Lower leg skin (tissue), 4 donors: ENCODE data around the gene KCNC1. TPM values are rescaled to one million over a fixed set of nuclear protein-coding genes. Genes with fewer than 3 reads are reported as not detected.

Experiments used
- DNase-seq, 2 donors: peaks; one replicate each; pipeline ENCODE4 v3.0.0-alpha.2; 2019; ENCODE audit warnings: low spot score in 2 of 2
- H3K4me3 ChIP-seq: fragments of 200-600 bp; sonication (generic); 2 replicates; pipeline ENCODE4 v1.5.1; 2017; ENCODE audit warnings: mild to moderate bottlenecking, low read depth; ENCODE audit not compliant: poor library complexity, severe bottlenecking
- CTCF ChIP-seq, 3 donors: fragments of 450-650 bp; IDR thresholded peaks; one replicate each; pipeline ENCODE4 v1.5.1; 2016; ENCODE audit warnings: antibody characterized with exemption in 3 of 3, mild to moderate bottlenecking in 3 of 3, moderate library complexity in 2 of 3
- POLR2A ChIP-seq, 2 donors: fragments of 450-650 bp; IDR thresholded peaks; one replicate each; pipeline ENCODE4 v1.6.1; 2016 to 2017; ENCODE audit warnings: antibody characterized with exemption in 2 of 2, mild to moderate bottlenecking in 1 of 2, moderate library complexity in 1 of 2
- WGBS, 2 donors: methylation state at CpG; one replicate each; pipeline ENCODE4 v1.1.5; 2018; 5-methylcytosine and 5-hydroxymethylcytosine counted together
- intact Hi-C: fragments of 100-400 bp; cut with DNase I; formaldehyde crosslinking; loops from one replicate; pipeline ENCODE4 v1.15.0; 2023; ENCODE audit warnings: low total_unique reads
- total RNA-seq, 4 donors: library from RNA; depleted of rRNA; stranded (reverse); fragments of >200 nt; gene quantifications; one replicate each; pipeline ENCODE4 v1.1.0, GENCODE V29; 2016

Gene KCNC1
- total RNA-seq, 4 donors from 2014 or later: 0.06 TPM; not detected in 3

GRCh38 chr11:17746096-17746495 is 11.5 kb downstream of the KCNC1 start:
- TF ChIP-seq POLR2A (IDR thresholded peaks at IDR 0.05): no peak
- TF ChIP-seq CTCF (IDR thresholded peaks at IDR 0.05): no peak
- intact Hi-C loops: no loop called here
- no peak overlapping the region for H3K4me3 ChIP-seq
- 77 to 78% methylated on average over 11 of the region's 11 CpGs for WGBS, 2 donors
- DNase-seq: no peak

DNA sequence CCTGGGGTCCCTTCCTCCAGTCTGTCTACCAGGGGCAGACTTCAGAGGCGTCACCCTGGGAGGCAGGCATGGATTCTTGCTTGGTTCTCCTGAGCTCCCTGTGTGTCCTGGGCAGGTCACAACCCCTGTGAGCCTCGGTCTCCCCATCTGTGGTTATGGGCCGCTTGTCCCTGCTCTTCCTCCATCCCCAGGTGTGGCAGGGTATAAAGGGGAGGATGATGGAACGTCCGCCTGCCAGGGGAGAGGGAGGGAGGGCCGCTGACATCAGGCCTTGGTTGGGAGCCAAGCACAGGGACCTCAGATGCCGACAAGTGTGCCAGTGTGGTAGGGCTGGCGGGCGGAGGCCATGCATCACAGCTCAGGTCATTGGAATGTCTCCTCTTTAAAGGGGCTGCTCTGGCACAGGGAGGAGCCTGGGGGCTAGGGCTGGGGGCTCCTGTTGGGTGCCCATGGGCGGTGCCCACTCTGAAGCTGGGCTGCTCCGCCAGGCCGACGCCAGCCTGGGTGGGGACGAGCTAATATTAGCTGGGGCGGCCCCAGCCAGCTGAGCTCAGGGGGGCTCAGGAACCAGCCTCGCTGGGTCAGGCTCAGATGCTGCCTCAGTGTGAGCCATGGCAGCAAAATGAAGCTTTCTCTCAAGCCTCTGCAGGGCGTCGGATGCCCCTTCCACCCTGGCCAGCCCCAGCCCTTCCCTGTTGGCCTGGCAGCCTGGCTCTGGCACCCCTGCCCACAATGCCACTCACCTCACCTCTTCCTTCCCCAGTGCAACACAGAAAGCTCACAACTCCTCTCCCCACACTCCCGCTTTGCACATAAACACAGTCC is 12.8 kb downstream of the KCNC1 start:
- 72% methylated on average over 14 to 18 of the region's 19 CpGs for whole genome bisulfite sequencing, 2 donors
- H3K4me3 ChIP-seq: no peak overlapping the region
- TF ChIP-seq POLR2A (IDR thresholded peaks at IDR 0.05): no peak
- no peak for TF ChIP-seq CTCF (IDR thresholded peaks at IDR 0.05)
- intact Hi-C loops: no loop called here
- no peak for DNase-seq

DNA sequence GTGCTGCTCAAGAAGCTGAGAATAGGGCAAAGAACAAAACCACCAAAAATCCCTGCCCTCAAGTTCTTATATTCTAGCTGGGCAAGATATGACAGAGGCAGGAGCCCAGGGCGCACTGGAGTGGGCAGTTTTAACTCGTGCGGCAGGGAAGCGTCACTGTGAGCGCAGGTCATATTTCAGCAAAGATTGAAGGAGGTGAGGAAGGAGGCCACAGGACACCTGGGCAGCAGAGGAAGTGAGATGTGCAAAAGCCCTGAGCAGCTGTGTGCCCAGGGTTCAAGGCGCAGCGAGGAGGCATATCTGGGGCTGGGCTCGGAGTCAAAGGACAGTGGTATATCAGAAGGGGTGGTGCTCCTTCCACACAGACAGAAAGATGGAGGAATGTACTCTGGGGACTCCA is 13.5 kb downstream of the KCNC1 start:
- TF ChIP-seq POLR2A (IDR thresholded peaks at IDR 0.05): no peak
- no peak for TF ChIP-seq CTCF (IDR thresholded peaks at IDR 0.05)
- H3K4me3 ChIP-seq: no peak overlapping the region
- no peak for DNase-seq
- WGBS, 2 donors: 81 to 82% methylated on average over 8 of the region's 8 CpGs
- intact Hi-C loops: no loop called here

DNA sequence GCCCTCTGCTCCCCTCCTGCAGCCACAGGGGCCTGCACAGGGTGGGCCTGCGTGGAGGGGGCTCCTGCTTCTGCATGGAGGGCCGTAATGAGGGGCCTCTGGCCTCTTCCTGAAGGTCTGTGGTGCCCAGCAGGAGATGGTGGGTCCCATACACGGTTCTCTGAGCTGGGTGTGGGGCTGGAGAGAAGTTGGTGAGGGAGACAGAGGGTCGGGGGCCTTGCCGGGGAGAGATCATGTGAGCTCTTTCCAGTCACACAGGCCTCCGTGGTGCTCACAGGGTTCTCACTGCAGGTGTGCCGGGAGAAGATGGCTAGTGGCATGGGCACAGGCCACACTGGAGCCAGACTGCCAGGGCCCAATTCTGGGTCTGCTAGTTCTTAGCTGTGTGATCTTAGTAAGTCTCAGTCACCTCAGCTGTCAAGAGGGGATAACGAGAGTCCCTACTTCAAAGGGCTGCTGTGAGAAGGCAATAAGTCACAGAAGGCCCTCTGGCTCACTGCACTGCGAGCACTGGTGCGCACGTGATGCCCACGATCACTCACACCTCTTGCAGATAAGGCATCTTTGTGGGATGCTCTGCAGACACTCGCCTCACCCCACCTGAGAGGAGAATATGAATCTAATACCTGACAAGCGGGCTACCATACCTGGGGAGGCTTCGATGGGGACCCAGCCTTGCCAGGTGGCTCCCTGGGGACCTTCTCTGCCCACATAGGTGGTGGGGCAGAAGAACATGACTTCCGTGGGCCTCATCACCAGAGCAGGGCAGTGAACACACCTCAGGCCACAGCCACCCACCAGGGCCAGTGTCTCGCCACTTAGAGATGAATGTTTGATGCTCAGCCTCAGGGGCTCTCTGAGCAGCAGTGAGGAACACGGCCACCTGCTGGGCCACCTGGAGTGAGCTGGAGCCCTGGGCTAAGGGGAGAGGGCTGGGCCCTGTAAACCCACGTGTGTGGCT is 14.5 kb downstream of the KCNC1 start:
- WGBS, 2 donors: 74 to 77% methylated on average over 15 to 19 of the region's 19 CpGs
- H3K4me3 ChIP-seq: no peak overlapping the region
- intact Hi-C loops: no loop called here
- DNase-seq: no peak
- TF ChIP-seq CTCF (IDR thresholded peaks at IDR 0.05) (no peak), POLR2A (IDR thresholded peaks at IDR 0.05) (no peak)

- no peak for DNase-seq
- TF ChIP-seq CTCF (IDR thresholded peaks at IDR 0.05) (no peak), POLR2A (IDR thresholded peaks at IDR 0.05) (no peak)
- 68 to 69% methylated on average over 13 of the region's 13 CpGs for WGBS, 2 donors
- intact Hi-C loops: no loop called here
- H3K4me3 ChIP-seq: no peak overlapping the region
These were observed 15.6 kb downstream of the KCNC1 start for GRCh38 chr11:17750013-17750800.
